HG03045 (cell line): ENCODE results near the gene SMIM13.
A peak's percentile ranks its signal among the peaks of the same experiment; 100 is the strongest.

ENCODE experiments used
- ATAC-seq: cut with Tn5 transposase; IDR thresholded peaks from one replicate; pipeline ENCODE4 v1.9.1; 2021; ENCODE audit warnings: mild to moderate bottlenecking, moderate library complexity; ENCODE audit not compliant: unreplicated experiment

The SMIM13 gene

DNA sequence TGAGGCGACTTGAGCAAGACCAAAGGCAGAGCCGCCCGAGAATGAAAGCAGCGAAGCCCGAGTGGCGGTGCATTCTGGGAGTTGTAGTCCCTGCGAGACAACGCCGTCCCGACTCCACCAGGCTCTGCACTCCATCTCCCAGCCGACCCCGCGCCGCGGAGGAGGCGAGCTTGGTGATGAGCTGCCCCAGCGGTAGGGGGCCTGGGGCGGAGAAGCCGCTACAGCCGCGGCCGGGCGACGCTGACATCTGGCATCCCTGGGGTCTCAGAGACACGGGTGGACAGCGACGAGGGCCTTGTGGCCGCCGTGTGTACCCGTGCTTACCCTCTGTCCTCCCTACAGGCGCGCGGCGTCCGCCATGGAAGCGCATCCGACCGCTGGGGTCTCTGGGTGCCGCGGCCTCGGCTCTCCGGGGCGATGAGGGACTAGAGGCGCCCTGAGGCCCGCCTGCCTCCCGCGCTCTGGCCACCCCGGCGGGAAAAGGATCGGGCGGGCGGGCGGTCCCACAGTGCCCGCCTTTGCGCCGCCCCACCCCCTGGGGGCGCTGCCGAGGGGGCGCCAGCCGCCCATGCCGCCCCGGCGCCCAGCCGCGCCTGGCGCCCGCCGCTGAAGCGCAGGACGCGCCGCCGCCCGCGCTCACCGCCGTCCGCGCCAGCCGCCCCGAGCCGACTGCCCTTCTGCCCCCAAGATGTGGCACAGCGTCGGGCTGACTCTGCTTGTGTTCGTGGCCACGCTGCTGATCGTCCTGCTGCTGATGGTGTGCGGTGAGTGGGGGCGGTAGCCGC lies at the start of gene SMIM13:
SMIM13 (plus strand) TSS at position 209 of the 785 bp plus-strand sequence; CDS start at position 689, 480 bp downstream.
- peak; percentile 93 for ATAC-seq

GRCh38 chr6:11043961-11044711 lies 49.5 kb upstream of the SMIM13 start, which contains the start of gene ELOVL2:
Gene ELOVL2 (minus strand): TSS chr6:11044305. CDS start chr6:11044230, 75 bp downstream.
- no peak for ATAC-seq

- ATAC-seq: no peak
These were observed 48.9 kb upstream of the SMIM13 start for GRCh38 chr6:11044712-11045167.

DNA sequence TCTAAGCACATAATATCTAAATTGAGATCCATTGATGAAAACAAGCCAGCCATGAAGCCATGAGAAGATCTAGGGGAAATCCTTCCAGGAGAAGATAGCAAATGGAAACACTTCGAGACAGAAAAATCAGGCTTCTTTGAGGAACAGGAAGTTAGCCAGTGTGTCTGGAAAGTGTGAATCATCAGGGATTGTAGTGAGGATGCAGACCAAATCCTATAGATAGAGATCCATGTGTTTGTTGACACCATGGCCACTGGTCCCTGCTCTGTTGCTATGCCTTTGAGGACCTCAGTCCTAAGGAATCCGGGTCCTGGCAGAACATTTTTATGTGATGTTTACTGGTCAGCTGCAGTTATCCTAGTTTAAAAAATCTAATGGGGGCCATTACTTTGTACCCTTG lies 42.9 kb upstream of the SMIM13 start:
- ATAC-seq: no peak

DNA sequence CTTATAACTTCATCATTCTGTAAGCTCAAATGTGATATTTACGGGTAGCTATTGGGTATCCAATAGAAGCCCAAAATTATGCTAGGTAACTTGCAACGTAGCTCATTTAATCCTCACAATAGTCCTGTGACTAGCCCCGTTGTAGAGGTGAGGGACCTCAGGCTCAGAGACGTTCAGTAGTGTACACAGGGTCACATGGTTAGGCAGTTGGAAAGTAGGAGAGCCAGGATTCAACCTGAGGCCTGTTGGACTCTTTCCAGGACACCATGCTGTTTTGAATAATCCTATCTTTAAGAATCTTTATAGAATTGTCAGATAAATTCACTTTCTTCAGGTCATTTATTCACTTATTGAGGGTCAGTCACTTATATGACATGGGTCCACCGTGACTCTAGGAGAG lies 40.3 kb upstream of the SMIM13 start:
- no peak for ATAC-seq

GRCh38 chr6:11054722-11055121 lies 38.9 kb upstream of the SMIM13 start:
- no peak for ATAC-seq

GRCh38 chr6:11055127-11055627 lies 38.5 kb upstream of the SMIM13 start:
- no peak for ATAC-seq

GRCh38 chr6:11056871-11057270 lies 36.8 kb upstream of the SMIM13 start:
- no peak for ATAC-seq

DNA sequence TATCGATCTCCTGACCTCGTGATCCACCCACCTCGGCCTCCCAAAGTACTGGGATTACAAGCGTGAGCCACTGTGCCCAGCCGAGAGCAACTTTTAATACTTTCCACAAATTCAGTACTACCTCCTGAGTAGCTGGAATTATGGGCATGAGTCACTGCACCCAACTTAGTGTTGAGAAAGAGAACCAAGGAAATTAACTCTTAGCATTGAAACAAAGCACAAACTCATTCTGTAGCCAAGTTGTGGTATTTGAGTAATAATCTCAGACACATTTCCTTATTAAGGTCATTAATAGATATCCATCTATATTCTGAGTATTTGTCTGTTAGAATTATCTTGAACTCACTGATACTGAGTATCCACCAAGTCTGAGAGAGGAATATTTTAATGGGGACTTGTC lies 35.2 kb upstream of the SMIM13 start:
- no peak for ATAC-seq

GRCh38 chr6:11062083-11062482 lies 31.6 kb upstream of the SMIM13 start:
- ATAC-seq: no peak

DNA sequence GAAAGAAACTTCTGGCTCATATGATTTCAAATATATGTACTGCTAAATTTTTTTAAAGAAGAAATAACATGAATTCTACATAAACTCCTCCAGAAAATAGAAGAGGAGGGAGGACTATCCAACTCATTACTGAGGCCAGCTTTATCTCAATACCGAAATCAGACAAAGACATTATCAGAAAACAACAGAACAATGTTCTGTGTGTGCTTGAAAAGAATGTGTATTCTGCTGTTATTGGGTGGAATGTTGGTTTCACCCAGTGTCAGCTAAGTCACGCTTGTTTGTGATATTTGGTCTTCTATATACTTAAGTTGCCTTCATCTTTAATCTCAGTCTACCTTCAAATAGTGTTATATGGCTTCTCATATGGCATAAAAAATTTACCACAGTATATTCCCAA lies 30.9 kb upstream of the SMIM13 start:
- ATAC-seq: no peak

DNA sequence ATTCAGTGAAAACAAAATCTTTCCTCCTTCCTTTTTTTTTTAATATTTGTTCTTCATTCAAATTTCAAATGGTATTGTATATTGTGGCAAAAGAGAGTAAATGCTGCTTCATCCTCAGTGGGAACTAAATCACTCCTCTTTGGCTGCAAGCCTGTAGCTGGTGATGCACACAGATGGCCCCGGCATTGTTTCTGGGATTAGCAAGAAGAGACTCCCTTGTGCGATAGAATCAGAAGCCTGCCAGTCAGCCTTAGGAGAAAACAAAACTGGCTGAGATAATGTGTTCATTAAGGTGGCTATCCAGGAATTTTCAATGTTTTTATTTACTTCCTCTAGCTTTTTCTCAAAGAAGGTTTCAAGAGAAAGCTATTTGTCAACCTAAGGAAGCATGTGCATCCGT lies 28.8 kb upstream of the SMIM13 start:
- ATAC-seq: no peak

DNA sequence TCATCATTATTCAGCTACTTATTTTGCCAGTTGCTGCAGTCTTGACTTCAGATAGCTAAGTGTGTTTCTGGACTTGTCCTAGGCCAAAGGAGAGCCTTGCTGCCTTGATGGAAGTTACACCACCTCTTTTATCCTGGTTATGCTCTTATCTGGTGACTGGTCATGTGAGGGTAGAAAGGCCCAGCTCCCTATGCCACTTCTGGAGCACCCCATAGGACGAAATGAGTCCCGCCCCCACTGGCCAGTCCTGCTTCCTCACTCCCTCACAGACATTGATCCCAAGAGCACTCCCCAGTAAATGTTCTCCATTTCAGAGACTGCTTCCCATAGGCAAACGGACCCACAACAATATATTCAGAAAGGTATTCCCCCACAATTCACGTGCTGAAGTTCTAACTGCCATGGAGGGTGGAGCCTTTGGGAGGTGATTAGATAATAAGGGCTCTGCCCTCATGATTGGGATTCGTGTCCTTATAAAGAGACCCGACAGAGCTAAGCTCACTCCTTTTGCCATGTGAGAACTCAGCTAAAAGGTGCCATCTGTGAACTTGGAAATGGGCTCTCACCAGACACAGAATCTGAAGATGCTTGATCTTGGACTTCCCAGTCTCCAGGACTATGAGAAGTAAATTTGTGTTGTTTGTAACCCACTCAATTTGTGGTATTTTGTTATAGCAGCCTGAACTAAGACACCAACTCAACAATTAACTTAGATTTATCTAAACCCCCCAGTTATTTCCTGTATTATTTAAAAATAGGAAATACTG lies 28.0 kb upstream of the SMIM13 start:
- ATAC-seq: no peak

GRCh38 chr6:11066505-11067347 lies 26.9 kb upstream of the SMIM13 start:
- ATAC-seq: no peak

GRCh38 chr6:11067348-11067747 lies 26.3 kb upstream of the SMIM13 start:
- ATAC-seq: no peak

DNA sequence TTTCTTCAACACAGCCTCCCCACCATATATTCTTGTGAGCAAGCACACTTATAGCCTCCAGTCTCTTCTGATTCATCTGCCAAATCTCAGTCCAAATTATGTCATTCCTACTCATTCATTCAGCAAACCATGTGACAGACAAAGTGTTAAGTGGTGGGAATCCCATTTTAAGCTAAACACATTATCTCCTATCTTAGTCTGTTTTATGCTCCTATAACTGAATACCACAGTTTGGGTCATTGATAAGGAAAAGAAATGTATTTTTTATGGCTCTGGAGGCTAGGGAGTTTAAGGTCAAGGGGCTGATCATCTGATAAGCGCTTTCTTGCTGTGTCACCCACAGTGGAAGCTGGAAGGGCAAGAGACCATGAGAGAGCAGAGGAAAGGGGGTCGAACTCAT lies 23.9 kb upstream of the SMIM13 start:
- no peak for ATAC-seq

DNA sequence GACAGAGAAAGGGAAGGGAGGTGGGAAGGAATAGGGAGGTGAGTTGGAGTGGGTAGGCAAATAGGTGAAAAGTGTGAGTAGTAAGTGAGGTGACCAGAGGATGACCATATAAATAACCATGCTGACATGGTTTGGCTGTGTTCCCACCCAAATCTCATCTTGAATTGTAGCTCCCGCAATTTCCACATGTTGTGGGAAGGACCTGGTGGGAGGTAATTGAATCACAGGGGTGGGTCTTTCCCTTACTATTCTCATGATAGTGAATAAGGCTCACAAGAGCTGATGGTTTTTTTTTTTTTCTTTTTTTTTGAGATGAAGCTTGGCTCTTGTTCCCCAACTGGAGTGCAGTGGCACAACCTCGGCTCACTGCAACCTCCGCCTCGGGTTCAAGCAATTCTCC lies 21.5 kb upstream of the SMIM13 start:
- ATAC-seq: no peak

DNA sequence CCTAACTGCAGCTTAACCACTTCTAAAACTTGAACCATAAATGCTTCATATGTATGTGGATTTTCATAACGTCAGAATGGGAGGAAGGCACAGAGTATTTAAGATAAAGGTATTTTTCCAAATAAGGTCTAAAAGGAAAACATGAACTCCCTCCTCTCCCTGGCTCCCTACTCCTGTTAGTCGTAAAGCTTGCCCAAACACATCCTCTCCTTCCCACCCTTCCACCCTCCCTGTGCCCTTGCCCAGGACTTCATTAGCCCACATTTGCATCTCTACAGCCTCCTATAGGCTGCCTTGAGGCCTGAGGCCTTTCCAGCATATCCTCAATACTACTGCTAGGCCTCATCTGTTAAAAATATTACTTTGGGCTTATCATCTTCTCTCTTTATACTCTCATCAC lies 17.1 kb upstream of the SMIM13 start:
- ATAC-seq: no peak

- ATAC-seq: no peak
These were observed 15.4 kb upstream of the SMIM13 start for GRCh38 chr6:11078266-11078665.

GRCh38 chr6:11080296-11080695 lies 13.3 kb upstream of the SMIM13 start:
- no peak for ATAC-seq
